Fibroblast of upper back skin (primary cell): ENCODE results near the gene FMOD.
"Not testable (repeated sequence)": the region's sequence is repeated elsewhere in the genome, so short reads cannot be mapped to it uniquely, and the experiment has no call there.

Experiments
- DNase-seq: peaks from one replicate; pipeline ENCODE4 v3.0.0-alpha.2; 2013

FMOD gene

GRCh38 chr1:203325026-203325417 is 25.9 kb downstream of the FMOD start:
- no peak for DNase-seq

GRCh38 chr1:203324105-203325025 is 26.6 kb downstream of the FMOD start:
- DNase-seq: no peak

GRCh38 chr1:203323587-203323986 is 27.3 kb downstream of the FMOD start:
- no peak for DNase-seq

- no peak for DNase-seq
These were observed 28.3 kb downstream of the FMOD start for GRCh38 chr1:203322500-203323179.

GRCh38 chr1:203321273-203322052 is 29.5 kb downstream of the FMOD start:
- DNase-seq: no peak

GRCh38 chr1:203320591-203321272 is 30.2 kb downstream of the FMOD start:
- peak; percentile 25 for DNase-seq

- DNase-seq: no peak
These were observed 32.7 kb downstream of the FMOD start for GRCh38 chr1:203318229-203318517.

GRCh38 chr1:203317429-203318228 is 33.3 kb downstream of the FMOD start:
- DNase-seq: no peak

- DNase-seq: no peak
These were observed 34.3 kb downstream of the FMOD start for GRCh38 chr1:203316626-203317093.

- not testable (repeated sequence) for DNase-seq
These were observed 36.7 kb downstream of the FMOD start for GRCh38 chr1:203314025-203314759.

- DNase-seq: no peak
These were observed 39.3 kb downstream of the FMOD start for GRCh38 chr1:203311368-203312301.

- DNase-seq: no peak
These were observed 42.0 kb downstream of the FMOD start for GRCh38 chr1:203308923-203309331.

GRCh38 chr1:203308328-203308922 is 42.5 kb downstream of the FMOD start:
- no peak for DNase-seq

GRCh38 chr1:203307641-203308126 is 43.2 kb downstream of the FMOD start:
- DNase-seq: no peak

- no peak for DNase-seq
These were observed 43.9 kb downstream of the FMOD start for GRCh38 chr1:203306965-203307541.

GRCh38 chr1:203306089-203306964 is 44.6 kb downstream of the FMOD start:
- DNase-seq: peak; percentile 66

- no peak for DNase-seq
These were observed 45.2 kb downstream of the FMOD start for GRCh38 chr1:203305809-203306088.
